ENCODE measurements around the gene TALDO1.

TALDO1 gene

GRCh38 chr11:802018-802617 is 54.9 kb downstream of the TALDO1 start:
- DNase-seq: no peak

- DNase-seq: no peak
These were observed 55.6 kb downstream of the TALDO1 start for GRCh38 chr11:802693-803466.

- DNase-seq: no peak
These were observed 56.1 kb downstream of the TALDO1 start for GRCh38 chr11:803467-803742.

GRCh38 chr11:803770-804598 is 56.7 kb downstream of the TALDO1 start:
- DNase-seq: peak; percentile 58

GRCh38 chr11:804599-804964 is 57.3 kb downstream of the TALDO1 start:
- DNase-seq: no peak

GRCh38 chr11:808427-809286 is 61.4 kb downstream of the TALDO1 start:
- no peak for DNase-seq

GRCh38 chr11:809287-810039 is 62.2 kb downstream of the TALDO1 start, which contains the start of gene RPLP2:
Gene RPLP2, plus strand, starts transcription at chr11:809967. Its CDS starts 268 bp downstream, at chr11:810235.
- peak; percentile 100 for DNase-seq

GRCh38 chr11:810040-810567 is 62.8 kb downstream of the TALDO1 start:
- no peak for DNase-seq

- DNase-seq: no peak
These were observed 64.4 kb downstream of the TALDO1 start for GRCh38 chr11:811446-812245.

GRCh38 chr11:812390-812789 is 65.1 kb downstream of the TALDO1 start:
- DNase-seq: no peak

- no peak for DNase-seq
These were observed 65.8 kb downstream of the TALDO1 start for GRCh38 chr11:813072-813455.

GRCh38 chr11:813456-814096 is 66.3 kb downstream of the TALDO1 start:
- DNase-seq: no peak
